ENCODE measurements around the gene NTM.
"Not testable (repeated sequence)": the region's sequence is repeated elsewhere in the genome, so short reads cannot be mapped to it uniquely, and the experiment has no call there.

NTM gene

DNA sequence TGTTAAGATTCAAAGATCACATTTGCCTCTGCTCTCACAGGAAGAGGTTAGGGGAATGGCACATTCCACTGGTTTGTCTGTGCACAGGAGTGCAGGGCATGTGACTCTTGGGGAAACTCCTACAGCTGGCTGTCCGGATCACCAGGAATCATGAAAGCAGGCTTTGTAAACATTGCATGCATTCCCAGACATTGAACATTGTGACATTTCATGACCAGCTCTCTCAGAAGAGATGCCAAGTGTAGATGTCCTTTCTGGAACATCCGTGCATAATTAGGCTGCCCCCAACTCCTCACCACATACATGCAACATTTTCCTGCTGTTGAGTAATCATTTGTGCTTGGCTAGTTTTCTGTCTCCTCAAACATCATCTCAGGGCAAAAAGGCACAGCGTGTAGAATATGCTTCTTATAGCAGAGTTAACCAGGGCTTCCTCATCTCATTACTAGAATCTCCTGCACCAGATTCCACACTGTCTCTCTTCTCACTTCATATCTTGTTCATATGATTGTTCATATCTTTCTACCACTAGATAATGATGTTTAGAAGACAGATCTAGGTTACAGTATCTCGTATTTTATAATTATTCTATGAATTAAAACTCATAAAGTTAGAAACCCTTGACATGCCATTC lies 694.7 kb downstream of the NTM start:
- no peak for DNase-seq

DNA sequence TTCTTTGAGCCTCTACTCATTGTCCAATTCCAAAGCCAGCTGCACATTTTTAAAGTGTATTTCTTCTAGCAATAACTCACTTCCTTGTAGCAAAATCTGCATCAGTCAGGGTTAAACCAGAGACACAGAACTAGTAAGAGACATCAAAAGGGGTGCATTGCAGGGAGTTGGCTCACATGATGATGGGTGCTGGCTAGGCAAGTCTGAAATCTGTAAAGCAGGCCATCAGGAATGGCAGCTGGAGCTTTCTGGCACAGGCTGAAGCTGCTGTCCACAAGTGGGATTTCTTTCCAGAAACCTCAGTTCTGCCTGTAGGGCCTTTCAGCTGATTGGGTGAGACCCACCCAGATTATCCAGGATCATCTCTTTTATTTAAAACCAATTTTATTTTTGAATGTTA lies 698.1 kb downstream of the NTM start:
- no peak for DNase-seq

DNA sequence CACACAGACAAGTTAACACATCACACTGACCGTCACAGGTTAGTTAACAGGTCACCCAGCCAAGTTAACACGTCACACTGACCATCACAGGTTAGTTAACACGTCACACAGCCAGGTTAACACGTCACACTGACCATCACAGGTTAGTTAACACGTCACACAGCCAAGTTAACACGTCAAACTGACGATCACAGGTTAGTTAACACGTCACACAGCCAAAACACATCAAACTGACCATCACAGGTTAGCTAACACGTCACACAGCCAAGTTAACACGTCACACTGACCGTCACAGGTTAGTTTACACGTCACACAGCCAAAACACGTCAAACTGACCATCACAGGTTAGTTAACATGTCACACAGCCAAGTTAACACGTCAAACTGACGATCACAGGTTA lies 699.2 kb downstream of the NTM start:
- DNase-seq, result not testable (repeated sequence)

DNA sequence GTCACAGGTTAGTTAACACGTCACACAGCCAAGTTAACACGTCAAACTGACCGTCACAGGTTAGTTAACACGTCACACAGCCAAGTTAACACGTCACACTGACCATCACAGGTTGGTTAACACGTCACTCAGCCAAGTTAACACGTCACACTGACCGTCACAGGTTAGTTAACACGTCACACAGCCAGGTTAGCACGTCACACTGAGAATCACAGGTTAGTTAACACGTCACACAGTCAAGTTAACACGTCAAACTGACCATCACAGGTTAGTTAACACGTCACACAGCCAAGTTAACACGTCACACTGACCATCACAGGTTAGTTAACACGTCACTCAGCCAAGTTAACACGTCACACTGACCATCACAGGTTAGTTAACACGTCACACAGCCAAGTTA lies 700.5 kb downstream of the NTM start:
- not testable (repeated sequence) for DNase-seq

DNA sequence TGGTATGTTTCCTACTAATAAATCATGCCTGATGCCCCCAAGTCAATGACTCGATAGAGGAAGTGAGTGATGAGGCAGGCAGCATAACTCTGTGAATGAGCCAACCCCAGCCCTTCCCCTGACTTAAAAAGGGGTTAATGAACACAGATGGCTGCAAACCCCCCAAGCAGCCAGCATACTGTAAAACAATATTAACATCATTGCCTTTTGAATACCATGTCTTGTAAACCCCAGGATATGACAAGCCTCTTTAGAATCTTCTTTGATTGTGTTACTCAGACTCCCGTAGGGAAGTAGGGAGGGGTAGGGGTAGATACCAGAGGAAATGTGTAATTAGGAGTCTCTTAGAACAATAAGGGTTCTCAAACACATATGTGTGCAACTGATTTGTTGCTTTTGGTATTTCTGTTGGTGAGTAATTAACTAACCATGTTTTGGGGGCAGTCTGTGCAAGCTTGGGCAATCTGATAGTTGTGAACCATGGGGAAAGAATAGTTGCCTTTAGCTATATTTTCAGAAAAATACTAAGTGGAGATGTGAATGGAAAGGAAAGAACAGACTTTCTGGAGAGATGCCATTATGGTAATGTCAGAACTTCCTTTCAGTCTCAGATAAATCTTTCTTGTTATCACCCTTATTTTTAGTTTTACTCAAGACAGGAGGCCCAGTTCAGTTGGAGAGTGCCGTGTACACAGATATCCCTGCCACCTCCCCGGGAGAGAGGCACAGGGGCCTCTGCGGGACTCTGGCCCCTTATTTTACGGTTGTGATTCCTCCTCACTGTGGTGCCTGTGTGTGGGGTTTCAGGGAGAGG lies 701.8 kb downstream of the NTM start:
- no peak for DNase-seq

DNA sequence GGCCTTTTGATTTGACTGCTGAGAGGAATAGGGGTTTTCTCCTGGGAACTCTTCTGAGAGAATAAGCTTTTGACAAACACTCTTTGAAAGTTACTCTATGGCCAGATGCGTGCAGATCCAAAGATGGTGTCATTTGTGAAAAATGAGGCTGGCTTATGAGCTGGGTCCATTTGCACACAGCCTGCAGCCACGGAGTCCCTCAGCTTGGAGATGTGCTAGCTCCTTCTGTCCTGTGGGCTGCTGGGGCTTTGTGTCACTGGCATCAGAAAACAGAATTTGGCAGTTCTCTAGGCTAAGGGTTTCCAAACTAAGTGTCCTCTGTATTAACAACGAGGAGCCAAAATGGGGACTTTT lies 702.4 kb downstream of the NTM start:
- no peak for DNase-seq

DNA sequence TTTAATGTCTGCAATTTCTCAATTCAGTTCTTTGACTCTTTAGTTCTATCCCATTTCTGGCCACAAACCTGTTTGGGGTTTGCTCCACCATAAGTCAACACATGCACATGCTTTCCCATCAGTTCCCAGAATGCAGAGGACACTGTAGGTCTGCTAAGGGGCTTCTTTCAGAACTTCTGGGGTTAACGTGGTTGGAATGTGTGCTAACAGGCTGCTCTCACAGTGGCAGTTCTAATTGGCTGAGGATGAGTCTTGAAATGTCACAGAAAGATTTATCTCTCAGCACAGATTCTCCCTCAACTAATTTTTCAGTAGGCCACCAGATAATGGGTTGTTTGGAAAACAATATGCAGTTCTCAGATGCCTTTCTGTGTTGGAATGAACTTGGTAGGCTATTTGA lies 703.4 kb downstream of the NTM start:
- DNase-seq, result no peak

DNA sequence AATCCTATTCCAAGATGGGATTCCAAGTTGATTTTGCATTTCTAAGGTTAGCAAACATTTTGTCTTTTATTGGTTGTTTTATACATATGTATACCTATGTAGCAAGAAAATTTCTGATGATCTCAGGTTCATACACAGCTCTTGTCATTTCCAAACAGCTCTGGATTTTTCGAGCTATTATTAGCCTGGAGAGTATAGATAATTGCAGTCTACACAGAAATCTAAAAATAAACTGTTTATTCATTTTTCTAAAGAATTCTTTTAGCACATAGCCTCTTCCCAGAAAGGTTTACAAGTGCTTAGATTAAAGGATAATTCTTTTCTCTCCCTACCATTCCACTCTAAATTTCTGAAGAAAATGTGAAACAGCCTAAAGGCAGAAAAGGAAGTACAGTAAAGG lies 705.0 kb downstream of the NTM start:
- DNase-seq, result no peak

DNA sequence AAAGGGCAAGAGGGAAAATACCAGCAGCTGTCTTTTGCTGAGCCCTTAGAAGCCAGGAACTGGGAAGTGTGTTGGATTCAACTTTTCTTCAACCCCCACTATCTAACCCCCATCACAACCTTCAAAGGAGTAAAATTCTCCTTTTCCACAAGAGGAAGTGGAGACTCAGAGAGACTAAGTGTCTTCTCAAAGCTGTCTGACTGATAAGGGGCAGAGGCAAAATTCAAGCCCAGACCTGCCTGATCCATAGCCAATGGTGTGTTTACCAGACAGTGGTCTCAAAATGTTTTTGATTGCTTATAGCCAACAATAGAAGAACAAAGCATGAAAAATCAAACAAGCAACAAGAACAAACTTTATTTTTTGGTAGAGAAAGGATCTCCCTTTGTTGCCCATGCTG lies 707.0 kb downstream of the NTM start:
- no peak for DNase-seq

DNA sequence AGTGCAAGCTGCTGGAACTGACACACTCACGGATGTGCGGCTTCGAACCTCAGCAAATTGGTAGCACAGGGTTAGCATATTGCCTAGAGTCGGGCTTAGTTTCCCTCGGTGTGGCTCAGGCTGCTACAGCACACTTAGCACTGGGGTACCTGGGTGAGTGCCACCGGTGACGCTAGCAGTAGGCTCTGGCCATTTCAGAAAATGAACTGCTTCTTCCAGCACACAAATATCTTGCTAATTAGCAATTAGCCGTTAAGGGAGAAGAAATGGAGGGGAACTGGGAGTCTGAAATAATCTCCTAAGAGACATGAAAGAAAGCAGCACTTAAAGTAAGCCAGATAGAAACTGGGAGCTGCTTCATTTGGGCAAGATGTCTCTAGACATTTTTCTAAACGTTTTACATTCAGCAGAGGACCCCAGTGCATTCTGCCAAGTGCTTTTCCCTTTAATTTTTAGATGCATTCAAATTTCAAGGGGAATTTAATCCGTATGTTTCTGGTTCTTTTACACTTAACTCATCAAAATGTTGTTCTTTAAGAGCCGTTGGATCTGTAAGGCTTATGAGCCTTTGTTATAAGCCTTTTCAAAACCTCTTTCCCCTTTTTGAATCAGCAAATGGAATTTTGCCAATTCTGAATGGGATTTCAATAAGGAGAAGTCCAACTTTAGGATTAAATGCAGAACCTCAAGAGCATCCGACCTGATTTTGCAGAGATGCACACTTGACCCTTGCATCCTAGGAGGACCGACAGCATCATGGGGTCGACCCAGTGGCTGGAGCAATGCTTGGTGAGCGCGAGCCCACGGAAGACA lies 708.1 kb downstream of the NTM start:
- no peak for DNase-seq

DNA sequence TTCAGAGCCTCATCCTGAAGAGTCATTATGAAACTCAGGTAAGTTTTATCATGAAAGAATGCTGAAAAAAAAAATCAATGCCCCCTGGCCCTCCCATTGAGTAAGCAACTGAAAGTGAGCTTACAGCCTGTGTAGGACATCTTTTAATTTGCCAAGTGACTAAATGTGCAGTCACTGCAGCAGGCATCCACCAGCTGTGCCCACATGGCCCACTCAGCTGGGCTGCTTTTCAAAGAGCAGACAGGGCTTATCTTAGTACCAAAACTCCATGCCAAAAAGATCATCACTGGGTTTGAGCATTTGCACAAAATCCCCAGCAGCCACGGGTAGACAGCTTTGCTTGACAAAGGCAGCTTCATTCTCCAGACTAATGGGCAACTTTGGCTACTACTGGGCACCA lies 709.7 kb downstream of the NTM start:
- no peak for DNase-seq

DNA sequence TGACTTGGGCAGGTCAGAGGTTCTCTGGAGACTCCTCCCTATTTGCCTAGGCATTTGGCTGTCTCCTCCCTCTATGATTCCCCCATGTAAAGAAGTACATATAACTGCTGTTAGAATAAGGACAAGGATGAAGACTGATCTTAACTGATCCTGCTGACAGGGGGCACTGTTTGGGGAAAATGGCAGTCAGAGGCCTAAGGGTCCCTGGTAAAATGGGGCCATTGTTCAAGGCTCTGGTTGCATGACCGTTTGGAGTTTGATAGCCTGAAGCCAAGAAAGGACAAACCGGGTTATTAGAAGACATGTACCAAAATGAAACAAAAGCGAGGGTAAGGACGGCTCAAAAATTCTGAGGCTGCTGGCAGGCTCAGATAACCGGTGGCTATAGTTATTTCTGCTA lies 712.2 kb downstream of the NTM start:
- no peak for DNase-seq

DNA sequence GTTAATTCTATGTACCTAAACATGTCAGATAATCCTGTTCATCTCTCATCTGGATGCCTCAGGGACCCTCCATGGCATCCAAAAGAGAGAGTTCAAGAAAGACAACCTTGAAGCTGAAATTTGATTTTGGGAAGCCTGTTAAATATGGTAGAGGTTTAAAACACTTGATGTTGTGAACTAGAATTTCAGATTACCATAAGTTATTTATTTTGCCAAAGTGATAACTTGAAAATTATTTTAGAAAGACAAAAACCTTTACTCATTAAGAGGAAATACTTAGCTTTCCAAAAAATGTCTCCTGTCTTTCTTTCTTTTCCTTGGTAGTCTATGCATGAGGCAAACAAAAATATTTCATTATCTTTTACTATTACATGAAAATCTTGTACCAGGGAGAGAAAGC lies 714.0 kb downstream of the NTM start:
- no peak for DNase-seq

DNA sequence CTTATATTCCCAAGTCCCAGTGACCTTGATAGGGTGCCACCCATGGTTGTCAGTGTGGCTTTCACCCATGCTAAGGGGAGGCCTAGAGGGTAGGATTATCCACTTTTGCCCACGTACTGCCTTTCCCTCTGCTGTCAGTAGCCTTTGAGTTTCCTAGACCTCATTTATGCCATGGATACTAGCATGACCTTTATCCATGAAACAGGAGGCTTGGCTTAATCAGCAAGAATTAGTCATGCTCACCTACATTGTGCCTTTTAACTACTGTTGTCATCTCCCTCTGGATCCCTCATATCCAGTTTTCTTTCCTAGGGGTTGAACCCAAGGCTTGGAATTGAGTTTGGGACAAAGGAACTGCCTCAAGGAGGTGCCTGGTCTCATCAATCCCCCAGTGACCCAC lies 716.7 kb downstream of the NTM start:
- no peak for DNase-seq

DNA sequence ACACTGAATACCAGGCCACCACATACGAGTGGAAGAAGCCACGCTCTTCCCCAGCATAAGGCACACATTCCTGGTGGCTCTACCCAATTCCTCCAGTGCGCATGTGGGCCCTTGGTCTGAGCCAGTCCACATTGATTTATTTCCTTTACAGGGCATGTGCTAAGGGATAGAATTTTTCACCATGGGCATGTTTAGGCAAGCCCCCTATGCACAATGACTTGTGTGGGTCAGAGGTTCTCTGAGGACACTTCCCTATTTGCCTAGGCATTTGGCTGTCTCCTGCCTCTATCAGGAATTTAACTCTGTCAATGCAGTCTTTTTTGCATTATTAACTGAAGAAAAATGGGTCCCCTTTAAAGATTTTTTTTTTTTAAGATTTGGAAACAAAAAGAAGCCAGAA lies 718.1 kb downstream of the NTM start:
- DNase-seq, result no peak

DNA sequence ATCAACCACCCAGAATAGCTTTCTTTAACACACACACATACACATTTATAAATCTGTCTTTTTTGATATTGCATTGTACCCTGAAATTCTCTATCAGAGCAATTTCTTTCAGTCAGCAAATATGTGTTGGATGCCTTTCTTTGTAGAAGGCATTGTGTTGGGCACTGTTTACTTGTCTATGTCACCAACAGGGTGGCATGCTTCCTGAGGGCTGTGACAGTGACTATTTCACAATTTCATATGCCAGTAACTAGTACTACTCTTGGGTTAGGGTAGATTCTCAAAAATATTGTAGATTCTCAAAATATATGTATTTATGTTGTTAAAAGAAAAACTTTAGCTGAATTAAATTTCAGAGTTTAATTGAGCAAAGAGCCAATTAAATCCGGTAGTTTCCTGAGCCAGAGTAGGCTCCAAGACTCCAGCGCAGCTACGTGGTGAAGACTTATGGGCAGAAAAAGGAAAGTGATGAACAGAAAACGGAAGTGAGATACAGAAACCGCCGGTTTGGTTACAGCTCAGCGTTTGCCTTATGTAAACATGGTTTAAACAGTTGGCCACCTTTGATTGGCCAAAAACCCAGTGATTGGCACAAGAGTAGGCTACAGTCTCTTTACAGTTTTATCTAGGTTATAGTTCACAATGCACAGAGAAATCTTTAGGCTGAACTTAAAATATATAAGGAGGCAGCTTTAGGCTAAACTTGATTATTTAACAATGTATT lies 723.3 kb downstream of the NTM start:
- no peak for DNase-seq

DNA sequence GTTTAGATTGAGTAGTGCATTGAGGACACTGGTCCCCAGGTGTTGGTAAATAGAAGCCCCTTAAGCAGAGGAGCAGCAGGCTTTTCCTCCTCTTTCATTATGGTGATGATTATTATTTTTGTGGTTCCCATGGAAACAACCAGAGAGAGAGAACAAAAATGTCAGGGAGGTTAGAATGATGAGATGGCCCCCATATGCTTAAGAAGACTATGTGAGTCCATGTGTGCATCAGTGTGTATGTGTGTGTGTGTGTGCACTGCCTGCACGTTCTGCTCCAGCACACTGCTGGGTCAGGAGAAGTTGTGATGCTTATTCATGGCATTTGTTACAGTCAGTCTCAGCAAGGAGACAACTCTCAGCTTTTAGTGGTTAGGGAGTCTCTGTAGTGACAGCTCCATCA lies 724.2 kb downstream of the NTM start:
- DNase-seq, result no peak

DNA sequence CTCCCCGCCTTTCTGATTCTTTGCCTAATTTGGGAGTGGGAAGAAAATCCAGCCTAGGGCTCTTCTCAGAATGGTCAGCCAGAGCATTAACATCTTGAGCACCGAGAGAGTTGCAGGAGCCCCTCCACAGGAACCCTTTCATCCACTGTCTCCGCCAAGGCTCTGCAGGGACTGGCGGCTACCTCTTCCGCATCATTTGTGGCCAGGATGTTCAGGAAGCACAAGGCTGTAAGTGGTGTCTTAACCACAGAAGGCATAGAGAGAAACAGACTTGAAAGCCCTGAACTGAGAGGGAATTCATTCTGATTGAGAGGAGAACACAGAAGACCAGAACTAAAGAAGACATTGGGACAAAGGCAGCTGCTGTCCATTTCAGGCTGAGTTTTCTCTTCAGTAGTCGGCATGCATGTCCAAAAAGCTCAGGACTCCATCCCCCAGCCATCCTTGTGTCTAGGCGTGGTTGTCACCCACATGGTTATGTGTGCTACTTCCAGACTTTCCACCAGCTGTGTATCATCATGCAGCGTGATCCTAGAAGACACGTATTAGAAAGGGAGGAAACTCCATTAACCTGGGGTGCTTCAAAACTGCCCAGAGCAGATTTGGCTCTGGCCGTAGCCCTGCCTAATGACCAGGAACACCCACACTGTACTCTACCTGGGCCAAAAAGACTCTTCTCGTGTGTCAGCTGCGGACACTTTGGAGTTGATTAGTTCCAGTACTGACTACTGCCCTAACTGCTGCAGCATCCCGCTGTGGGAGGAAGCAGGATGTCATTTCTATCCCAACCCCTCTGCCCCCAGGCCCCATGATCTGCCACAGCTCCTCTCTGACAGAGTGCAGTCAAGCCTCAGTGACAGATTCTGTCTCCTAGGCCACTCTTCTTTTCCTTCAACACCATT lies 725.1 kb downstream of the NTM start:
- no peak for DNase-seq

DNA sequence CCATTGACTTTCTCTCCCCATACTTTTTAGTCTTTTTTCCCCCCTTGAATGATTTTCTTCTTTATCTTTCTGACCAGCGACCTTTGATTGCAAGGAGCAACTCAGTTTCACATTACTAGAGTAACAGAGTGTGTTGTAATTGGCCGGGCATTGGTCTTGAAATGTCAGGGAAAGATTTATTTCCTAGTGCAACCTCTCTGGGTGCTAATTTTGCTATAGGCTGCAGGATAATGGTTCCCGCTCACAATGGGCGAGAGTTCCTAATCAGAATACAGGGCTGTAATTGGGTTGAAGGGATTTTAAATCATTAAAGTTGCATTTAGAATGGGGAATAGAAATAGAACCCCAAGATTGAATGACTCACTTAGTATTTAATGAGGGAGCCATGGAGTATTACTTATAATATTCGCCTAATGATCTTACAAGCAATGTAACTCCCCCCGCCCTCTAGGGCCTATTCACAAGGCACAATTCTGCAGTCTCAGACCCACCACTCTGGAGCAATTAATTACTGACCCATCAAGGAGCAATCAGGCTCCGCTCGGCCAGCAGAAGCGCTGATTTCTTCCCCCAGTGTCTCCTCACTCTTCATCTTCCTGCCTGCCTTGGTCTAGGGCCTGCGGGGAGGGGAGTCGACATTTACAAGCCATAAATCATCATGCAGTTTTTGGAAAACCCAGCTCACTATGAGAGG lies 725.9 kb downstream of the NTM start:
- no peak for DNase-seq

DNA sequence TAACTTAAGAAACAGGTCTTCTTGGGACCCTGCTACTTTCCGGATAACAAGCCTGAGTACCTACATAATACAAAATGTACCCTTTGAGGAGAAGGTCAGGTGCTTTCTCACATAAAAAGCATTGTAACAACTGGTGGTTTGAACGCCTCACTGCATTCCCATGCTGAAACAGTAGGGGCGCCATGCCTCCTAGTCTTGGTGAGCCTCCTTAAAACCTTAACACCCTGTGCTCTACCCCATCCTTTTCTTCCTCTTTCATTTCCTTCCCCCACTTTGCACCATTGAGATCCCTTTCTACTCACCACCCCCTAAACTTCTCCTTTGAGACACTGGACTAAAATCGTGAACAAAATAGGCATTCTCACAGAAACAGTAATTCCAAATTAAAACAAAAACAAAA lies 729.3 kb downstream of the NTM start:
- DNase-seq, result peak; percentile 8

DNA sequence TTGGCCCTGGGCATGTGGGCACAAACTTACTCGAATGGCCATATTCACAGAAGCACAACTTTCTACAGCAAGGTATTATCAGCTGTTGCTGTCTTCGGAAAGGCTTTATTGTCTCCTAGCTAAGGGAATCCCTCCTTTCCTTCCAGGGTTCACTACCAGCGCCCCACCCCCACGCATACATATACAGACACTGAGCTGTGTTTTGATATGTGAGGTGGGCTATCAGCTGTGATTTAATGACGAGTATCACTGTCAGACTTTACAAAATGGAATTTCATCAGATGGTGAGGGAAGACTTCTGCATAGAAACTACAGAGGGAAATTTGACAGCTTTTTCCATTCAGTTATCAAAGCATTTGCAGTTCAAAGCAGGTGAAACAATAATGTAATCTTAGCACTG lies 730.2 kb downstream of the NTM start:
- no peak for DNase-seq

DNA sequence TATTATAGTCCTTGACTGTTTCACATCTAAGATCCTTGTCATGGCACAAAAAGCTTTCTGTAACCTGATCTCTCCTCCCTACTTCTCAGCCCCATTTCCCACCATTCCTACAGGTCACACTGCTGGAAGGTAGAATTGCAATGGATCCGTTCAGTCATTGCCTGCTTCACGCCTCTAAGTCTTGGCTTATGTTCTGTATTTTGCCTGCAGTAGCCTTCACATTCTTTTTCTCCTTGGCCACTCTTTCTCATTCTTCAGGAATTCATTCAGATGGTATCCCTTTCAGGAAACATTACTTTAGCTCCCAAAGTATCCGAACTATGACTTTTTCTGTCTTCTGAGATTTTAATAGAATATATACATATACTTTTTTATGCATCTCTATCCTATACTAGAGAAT lies 731.5 kb downstream of the NTM start:
- DNase-seq, result no peak
